OCI-LY3 (cell line): ENCODE results near the gene CHRDL2.

ENCODE experiments used
- EZH2phosphoT487 ChIP-seq: fragments of 200-600 bp; shearing (Covaris generic); IDR thresholded peaks from 2 replicates; pipeline ENCODE4 v1.6.1; 2018; ENCODE audit warnings: antibody characterized with exemption, mixed run types, low read depth
- TF ChIP-seq, protein P1 (sequence below): fragments of 200-600, 300-600 bp; sonication (generic); IDR thresholded peaks from 2 replicates; pipeline ENCODE4 v1.5.1; 2014; ENCODE audit warnings: antibody characterized with exemption, low read length, low read depth

DNA sequence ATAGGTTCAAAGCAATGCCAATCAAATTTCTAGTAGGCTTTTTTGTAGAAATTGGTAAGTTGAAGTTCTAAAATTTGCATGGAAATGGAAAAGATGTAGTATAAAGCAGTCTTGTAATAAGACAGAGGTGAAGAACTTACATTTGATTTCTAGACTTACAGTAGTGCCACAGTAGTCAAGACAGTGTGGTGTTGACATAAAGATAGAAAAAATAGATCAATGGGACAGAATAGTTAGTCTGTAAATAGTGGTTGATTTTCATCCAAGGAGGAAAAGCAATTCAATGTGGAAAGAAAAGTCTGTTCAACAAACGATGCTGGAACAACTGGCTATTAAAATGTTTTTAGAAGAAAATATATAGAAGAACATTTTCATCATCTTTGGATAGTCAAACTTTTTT, 67.9 kb downstream of the CHRDL2 start:
- TF ChIP-seq, protein P1, sequence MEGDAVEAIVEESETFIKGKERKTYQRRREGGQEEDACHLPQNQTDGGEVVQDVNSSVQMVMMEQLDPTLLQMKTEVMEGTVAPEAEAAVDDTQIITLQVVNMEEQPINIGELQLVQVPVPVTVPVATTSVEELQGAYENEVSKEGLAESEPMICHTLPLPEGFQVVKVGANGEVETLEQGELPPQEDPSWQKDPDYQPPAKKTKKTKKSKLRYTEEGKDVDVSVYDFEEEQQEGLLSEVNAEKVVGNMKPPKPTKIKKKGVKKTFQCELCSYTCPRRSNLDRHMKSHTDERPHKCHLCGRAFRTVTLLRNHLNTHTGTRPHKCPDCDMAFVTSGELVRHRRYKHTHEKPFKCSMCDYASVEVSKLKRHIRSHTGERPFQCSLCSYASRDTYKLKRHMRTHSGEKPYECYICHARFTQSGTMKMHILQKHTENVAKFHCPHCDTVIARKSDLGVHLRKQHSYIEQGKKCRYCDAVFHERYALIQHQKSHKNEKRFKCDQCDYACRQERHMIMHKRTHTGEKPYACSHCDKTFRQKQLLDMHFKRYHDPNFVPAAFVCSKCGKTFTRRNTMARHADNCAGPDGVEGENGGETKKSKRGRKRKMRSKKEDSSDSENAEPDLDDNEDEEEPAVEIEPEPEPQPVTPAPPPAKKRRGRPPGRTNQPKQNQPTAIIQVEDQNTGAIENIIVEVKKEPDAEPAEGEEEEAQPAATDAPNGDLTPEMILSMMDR, result no peak
- no peak for TF ChIP-seq EZH2phosphoT487
